HepG2 (cell line): ENCODE measurements around the gene TIMM8B. TPM values are rescaled to one million over a fixed set of nuclear protein-coding genes. Genes with fewer than 3 reads are reported as not detected.

Source experiments
- BRD4 ChIP-seq: sonication (generic); formaldehyde crosslinking; IDR thresholded peaks from 2 replicates; pipeline ENCODE4 v1.4.0; 2020; ENCODE audit warnings: missing genetic modification reagents
- CREB1 ChIP-seq, 2 experiments: fragments of 450-650 bp in 1 of 2; IDR thresholded peaks; 2 replicates each; pipeline ENCODE4 v1.6.1; 2016 to 2017; ENCODE audit warnings: control low read depth in 1 of 2, mild to moderate bottlenecking in 1 of 2, missing compliant biosample characterization in 1 of 2, missing genetic modification characterization in 1 of 2
- GATA4 ChIP-seq: sonication (generic); IDR thresholded peaks from 2 replicates; pipeline ENCODE4 v1.6.1; 2016; ENCODE audit warnings: antibody characterized with exemption, low read depth, borderline replicate concordance
- IRF2 ChIP-seq: IDR thresholded peaks from 2 replicates; pipeline ENCODE4 v1.6.1; 2018; ENCODE audit warnings: missing genetic modification reagents, missing compliant biosample characterization
- MEIS2 ChIP-seq: sonication (generic); formaldehyde crosslinking; IDR thresholded peaks from 2 replicates; pipeline ENCODE4 v1.9.0; 2021; ENCODE audit warnings: mild to moderate bottlenecking, missing genetic modification reagents
- NFYB ChIP-seq: sonication (generic); formaldehyde crosslinking; IDR thresholded peaks from 2 replicates; pipeline ENCODE4 v1.4.0; 2020; ENCODE audit warnings: missing genetic modification reagents
- SMAD3 ChIP-seq: sonication (generic); formaldehyde crosslinking; IDR thresholded peaks from 2 replicates; pipeline ENCODE4 v1.4.0; 2020; ENCODE audit warnings: missing genetic modification reagents
- TMF1 ChIP-seq: sonication (generic); formaldehyde crosslinking; IDR thresholded peaks from 2 replicates; pipeline ENCODE4 v1.8.1; 2022; ENCODE audit warnings: low read depth, missing genetic modification reagents
- YEATS2 ChIP-seq: sonication (generic); formaldehyde crosslinking; IDR thresholded peaks from 2 replicates; pipeline ENCODE4 v1.4.0; 2020; ENCODE audit warnings: missing genetic modification reagents, borderline replicate concordance
- ZFP37 ChIP-seq: sonication (generic); formaldehyde crosslinking; IDR thresholded peaks from 2 replicates; pipeline ENCODE4 v1.4.0; 2020; ENCODE audit warnings: missing genetic modification reagents, borderline replicate concordance
- ZKSCAN5 ChIP-seq: sonication (generic); formaldehyde crosslinking; IDR thresholded peaks from 2 replicates; pipeline ENCODE4 v1.5.1; 2020; ENCODE audit warnings: mild to moderate bottlenecking, missing genetic modification reagents
- ZMYM4 ChIP-seq: sonication (generic); formaldehyde crosslinking; IDR thresholded peaks from 2 replicates; pipeline ENCODE4 v1.8.1; 2023; ENCODE audit warnings: mild to moderate bottlenecking, missing genetic modification reagents
- ZNF224 ChIP-seq: sonication (generic); formaldehyde crosslinking; IDR thresholded peaks from 2 replicates; pipeline ENCODE4 v1.5.0; 2020; ENCODE audit warnings: mild to moderate bottlenecking, missing genetic modification reagents
- ZNF230 ChIP-seq: sonication (generic); formaldehyde crosslinking; IDR thresholded peaks from 2 replicates; pipeline ENCODE4 v1.4.0; 2020; ENCODE audit warnings: mild to moderate bottlenecking, missing genetic modification reagents
- ZNF460 ChIP-seq: sonication (generic); formaldehyde crosslinking; IDR thresholded peaks from 2 replicates; pipeline ENCODE4 v1.5.1; 2020; ENCODE audit warnings: missing genetic modification reagents, mild to moderate bottlenecking, borderline replicate concordance
- ZNF570 ChIP-seq: sonication (generic); formaldehyde crosslinking; IDR thresholded peaks from 2 replicates; pipeline ENCODE4 v1.4.0; 2020; ENCODE audit warnings: mild to moderate bottlenecking, missing genetic modification reagents, borderline replicate concordance
- ZNF614 ChIP-seq: IDR thresholded peaks from 2 replicates; pipeline ENCODE4 v1.6.1; 2018; ENCODE audit warnings: missing biosample characterization, missing genetic modification reagents, inconsistent platforms, borderline replicate concordance
- ZNF709 ChIP-seq: sonication (generic); formaldehyde crosslinking; IDR thresholded peaks from 2 replicates; pipeline ENCODE4 v1.5.0; 2020; ENCODE audit warnings: mild to moderate bottlenecking, missing genetic modification reagents
- ZSCAN21 ChIP-seq: sonication (generic); formaldehyde crosslinking; IDR thresholded peaks from 2 replicates; pipeline ENCODE4 v1.8.0; 2022; ENCODE audit warnings: mild to moderate bottlenecking, missing genetic modification reagents, moderate library complexity, borderline replicate concordance
- polyA plus RNA-seq, 8 experiments: library from polyadenylated mRNA; depleted of rRNA in 3 of 8; stranded (reverse) in 7 of 8; unstranded in 1 of 8; fragments of >200 nt; fragmentation: Illumina TruSeq in 4 of 8; extraction: Trizol in 4 of 8; gene quantifications; 2 replicates each; pipeline versions ENCODE4 v1.2.1 to v1.2.3, GENCODE V29; 2011 to 2016; ENCODE audit warnings: low read depth in 4 of 8, missing spikeins in 1 of 8, mixed read lengths in 1 of 8; ENCODE audit not compliant: insufficient read depth in 1 of 8
- total RNA-seq, 5 experiments: library from RNA; depleted of rRNA; stranded (reverse); fragments of >200 nt; fragmentation: Illumina TruSeq; extraction: Trizol; gene quantifications; 2 replicates each; pipeline ENCODE4 v1.2.3, GENCODE V29; 2016; ENCODE audit warnings: low read depth in 1 of 5
- TF ChIP-seq, protein P1 (sequence below): sonication (generic); formaldehyde crosslinking; IDR thresholded peaks from 2 replicates; pipeline ENCODE4 v1.4.0; 2020; ENCODE audit warnings: missing genetic modification reagents
- TF ChIP-seq, protein P2 (sequence below), 2 experiments: sonication (generic) in 1 of 2; formaldehyde crosslinking in 1 of 2; IDR thresholded peaks; 2 replicates each; pipeline versions ENCODE4 v1.4.0 to v1.6.1; 2018 to 2020; ENCODE audit warnings: missing genetic modification reagents in 2 of 2, borderline replicate concordance in 1 of 2, low read depth in 1 of 2, mild to moderate bottlenecking in 1 of 2, missing biosample characterization in 1 of 2
- TF ChIP-seq, protein P3 (sequence below): sonication (generic); formaldehyde crosslinking; IDR thresholded peaks from 2 replicates; pipeline ENCODE4 v1.8.0; 2022; ENCODE audit warnings: missing genetic modification reagents, mild to moderate bottlenecking, moderate library complexity, borderline replicate concordance

TIMM8B gene
- total and polyA plus RNA-seq, 2 of the 13 experiments (the other 11 are each of a cell fraction or from before 2014, with no cell fraction given), result 84.5 to 98.3 TPM

DNA sequence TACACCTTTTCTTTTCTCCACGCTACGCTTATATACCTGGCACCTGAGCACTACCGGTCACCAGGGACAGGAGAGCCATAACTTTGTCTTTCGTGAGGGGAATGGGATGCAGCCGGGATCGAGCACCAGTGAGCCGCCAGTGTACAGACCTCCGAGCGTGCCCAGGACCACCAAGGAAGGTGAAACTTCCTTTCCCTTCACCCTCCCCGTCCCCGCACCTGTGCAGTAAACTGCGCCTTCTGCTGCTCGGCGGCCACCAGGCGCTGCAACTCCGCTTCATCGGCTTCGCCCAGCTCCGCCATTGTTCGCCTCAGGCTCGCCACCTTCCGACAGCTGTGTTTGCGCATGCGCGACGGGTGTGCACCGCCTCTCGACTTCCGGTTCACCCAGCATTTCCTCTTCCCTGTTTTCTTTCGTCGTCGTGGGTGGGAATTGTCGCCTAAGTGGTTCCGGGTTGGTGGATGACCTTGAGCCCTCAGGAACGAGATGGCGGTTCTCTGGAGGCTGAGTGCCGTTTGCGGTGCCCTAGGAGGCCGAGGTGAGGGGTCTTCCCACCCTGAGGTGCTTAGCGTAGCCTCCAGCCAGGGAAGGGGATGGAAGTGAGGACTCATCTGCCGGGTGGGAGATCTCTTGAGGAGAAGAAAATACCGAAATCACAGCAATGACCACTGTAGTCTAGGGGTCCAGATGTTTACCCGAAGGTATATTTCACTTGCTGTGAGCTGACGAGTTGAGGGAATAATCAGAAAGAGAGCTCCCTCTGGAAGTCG, at the start of gene TIMM8B, which contains the start of gene SDHD (continued):
- TF ChIP-seq, protein P1, sequence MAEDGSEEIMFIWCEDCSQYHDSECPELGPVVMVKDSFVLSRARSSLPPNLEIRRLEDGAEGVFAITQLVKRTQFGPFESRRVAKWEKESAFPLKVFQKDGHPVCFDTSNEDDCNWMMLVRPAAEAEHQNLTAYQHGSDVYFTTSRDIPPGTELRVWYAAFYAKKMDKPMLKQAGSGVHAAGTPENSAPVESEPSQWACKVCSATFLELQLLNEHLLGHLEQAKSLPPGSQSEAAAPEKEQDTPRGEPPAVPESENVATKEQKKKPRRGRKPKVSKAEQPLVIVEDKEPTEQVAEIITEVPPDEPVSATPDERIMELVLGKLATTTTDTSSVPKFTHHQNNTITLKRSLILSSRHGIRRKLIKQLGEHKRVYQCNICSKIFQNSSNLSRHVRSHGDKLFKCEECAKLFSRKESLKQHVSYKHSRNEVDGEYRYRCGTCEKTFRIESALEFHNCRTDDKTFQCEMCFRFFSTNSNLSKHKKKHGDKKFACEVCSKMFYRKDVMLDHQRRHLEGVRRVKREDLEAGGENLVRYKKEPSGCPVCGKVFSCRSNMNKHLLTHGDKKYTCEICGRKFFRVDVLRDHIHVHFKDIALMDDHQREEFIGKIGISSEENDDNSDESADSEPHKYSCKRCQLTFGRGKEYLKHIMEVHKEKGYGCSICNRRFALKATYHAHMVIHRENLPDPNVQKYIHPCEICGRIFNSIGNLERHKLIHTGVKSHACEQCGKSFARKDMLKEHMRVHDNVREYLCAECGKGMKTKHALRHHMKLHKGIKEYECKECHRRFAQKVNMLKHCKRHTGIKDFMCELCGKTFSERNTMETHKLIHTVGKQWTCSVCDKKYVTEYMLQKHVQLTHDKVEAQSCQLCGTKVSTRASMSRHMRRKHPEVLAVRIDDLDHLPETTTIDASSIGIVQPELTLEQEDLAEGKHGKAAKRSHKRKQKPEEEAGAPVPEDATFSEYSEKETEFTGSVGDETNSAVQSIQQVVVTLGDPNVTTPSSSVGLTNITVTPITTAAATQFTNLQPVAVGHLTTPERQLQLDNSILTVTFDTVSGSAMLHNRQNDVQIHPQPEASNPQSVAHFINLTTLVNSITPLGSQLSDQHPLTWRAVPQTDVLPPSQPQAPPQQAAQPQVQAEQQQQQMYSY (CRISPR knock-in tag), result no peak
- TF ChIP-seq ZNF460 (CRISPR knock-in tag), result no peak
- no peak for TF ChIP-seq ZNF230
- peak; percentile 36 for TF ChIP-seq NFYB (CRISPR knock-in tag)
- no peak for TF ChIP-seq ZNF570 (CRISPR knock-in tag)
- peak; percentile 92 for TF ChIP-seq ZMYM4 (CRISPR knock-in tag)
- TF ChIP-seq MEIS2 (CRISPR knock-in tag), result peak; percentile 86; the same call in 1 of the 2 replicates
- TF ChIP-seq ZNF224, result peak; percentile 63; the same call in 1 of the 2 replicates
- TF ChIP-seq BRD4 (CRISPR knock-in tag), result peak; percentile 93
- TF ChIP-seq ZKSCAN5, result 0 out of 2 replicates have a peak, but pooled peaks have one; percentile 61
- TF ChIP-seq SMAD3 (CRISPR knock-in tag), result peak; percentile 73; the same call in 1 of the 2 replicates
- TF ChIP-seq CREB1 (IDR thresholded peaks at IDR 0.05), result peak; percentile 68
- TF ChIP-seq CREB1 (CRISPR knock-in tag; IDR thresholded peaks at IDR 0.05), result peak; percentile 93
- peak; percentile 59; the same call in 1 of the 2 replicates for TF ChIP-seq ZNF709 (CRISPR knock-in tag)
- 0 out of 2 replicates have a peak, but pooled peaks have one; percentile 33 for TF ChIP-seq ZNF614 (CRISPR knock-in tag)
- no peak for TF ChIP-seq ZFP37
- peak; percentile 78 for TF ChIP-seq ZSCAN21 (CRISPR knock-in tag)
- TF ChIP-seq IRF2 (CRISPR knock-in tag), result peak; percentile 95
- TF ChIP-seq, protein P2, sequence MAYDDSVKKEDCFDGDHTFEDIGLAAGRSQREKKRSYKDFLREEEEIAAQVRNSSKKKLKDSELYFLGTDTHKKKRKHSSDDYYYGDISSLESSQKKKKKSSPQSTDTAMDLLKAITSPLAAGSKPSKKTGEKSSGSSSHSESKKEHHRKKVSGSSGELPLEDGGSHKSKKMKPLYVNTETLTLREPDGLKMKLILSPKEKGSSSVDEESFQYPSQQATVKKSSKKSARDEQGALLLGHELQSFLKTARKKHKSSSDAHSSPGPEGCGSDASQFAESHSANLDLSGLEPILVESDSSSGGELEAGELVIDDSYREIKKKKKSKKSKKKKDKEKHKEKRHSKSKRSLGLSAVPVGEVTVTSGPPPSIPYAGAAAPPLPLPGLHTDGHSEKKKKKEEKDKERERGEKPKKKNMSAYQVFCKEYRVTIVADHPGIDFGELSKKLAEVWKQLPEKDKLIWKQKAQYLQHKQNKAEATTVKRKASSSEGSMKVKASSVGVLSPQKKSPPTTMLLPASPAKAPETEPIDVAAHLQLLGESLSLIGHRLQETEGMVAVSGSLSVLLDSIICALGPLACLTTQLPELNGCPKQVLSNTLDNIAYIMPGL (CRISPR knock-in tag; IDR thresholded peaks at IDR 0.05; ENCODE audit: borderline replicate concordance in 1 of 2, low read depth in 1 of 2), result peak; percentile 88 to 94
- TF ChIP-seq YEATS2, result peak; percentile 93; the same call in 1 of the 2 replicates
- 0 out of 2 replicates have a peak, but pooled peaks have one; percentile 73 for TF ChIP-seq TMF1 (CRISPR knock-in tag)
- no peak; the same call in 1 of the 2 replicates for TF ChIP-seq GATA4
- TF ChIP-seq, protein P3, sequence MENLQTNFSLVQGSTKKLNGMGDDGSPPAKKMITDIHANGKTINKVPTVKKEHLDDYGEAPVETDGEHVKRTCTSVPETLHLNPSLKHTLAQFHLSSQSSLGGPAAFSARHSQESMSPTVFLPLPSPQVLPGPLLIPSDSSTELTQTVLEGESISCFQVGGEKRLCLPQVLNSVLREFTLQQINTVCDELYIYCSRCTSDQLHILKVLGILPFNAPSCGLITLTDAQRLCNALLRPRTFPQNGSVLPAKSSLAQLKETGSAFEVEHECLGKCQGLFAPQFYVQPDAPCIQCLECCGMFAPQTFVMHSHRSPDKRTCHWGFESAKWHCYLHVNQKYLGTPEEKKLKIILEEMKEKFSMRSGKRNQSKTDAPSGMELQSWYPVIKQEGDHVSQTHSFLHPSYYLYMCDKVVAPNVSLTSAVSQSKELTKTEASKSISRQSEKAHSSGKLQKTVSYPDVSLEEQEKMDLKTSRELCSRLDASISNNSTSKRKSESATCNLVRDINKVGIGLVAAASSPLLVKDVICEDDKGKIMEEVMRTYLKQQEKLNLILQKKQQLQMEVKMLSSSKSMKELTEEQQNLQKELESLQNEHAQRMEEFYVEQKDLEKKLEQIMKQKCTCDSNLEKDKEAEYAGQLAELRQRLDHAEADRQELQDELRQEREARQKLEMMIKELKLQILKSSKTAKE (CRISPR knock-in tag), result peak; percentile 56
